Gastroesophageal sphincter (tissue), 4 donors: ENCODE results near the gene FAM163B. TPM values are rescaled to one million over a fixed set of nuclear protein-coding genes. Genes with fewer than 3 reads are reported as not detected.

Experiments used
- ATAC-seq: fragments of 150-250 bp; one replicate; pipeline ENCODE4 v1.9.1; 2016; ENCODE audit warnings: mild to moderate bottlenecking, moderate library complexity
- H3K27ac ChIP-seq, 4 donors: fragments of 200-600 bp; sonication (generic) in 3 of 4; 1 replicate in 3 of 4; 2 replicates in 1 of 4; pipeline ENCODE4 v1.5.1; 2016 to 2019
- H3K27me3 ChIP-seq: fragments of 200-600 bp; sonication (generic); one replicate; pipeline ENCODE4 v1.5.1; 2019
- H3K36me3 ChIP-seq, 2 donors: fragments of 200-600 bp; sonication (generic); one replicate each; pipeline ENCODE4 v1.5.1; 2019; ENCODE audit warnings: control low read depth in 1 of 2
- H3K4me1 ChIP-seq, 3 donors: fragments of 200-600 bp; sonication (generic); 1 replicate in 2 of 3; 2 replicates in 1 of 3; pipeline ENCODE4 v1.5.1; 2016 to 2019; ENCODE audit warnings: control low read depth in 2 of 3
- H3K4me3 ChIP-seq, 2 donors: fragments of 200-600 bp; sonication (generic); one replicate each; pipeline ENCODE4 v1.5.1; 2019; ENCODE audit warnings: mild to moderate bottlenecking in 1 of 2, moderate library complexity in 1 of 2
- H3K9me3 ChIP-seq, 3 donors: fragments of 200-600 bp; sonication (generic); one replicate each; pipeline ENCODE4 v1.5.1; 2017 to 2019; ENCODE audit warnings: control low read depth in 2 of 3
- EP300 ChIP-seq: sonication (generic); formaldehyde crosslinking; IDR thresholded peaks from one replicate; pipeline ENCODE4 v1.6.1; 2017; ENCODE audit warnings: antibody characterized with exemption, mild to moderate bottlenecking
- POLR2A ChIP-seq, 2 donors: fragments of 450-650 bp; IDR thresholded peaks; one replicate each; pipeline ENCODE4 v1.6.1; 2017; ENCODE audit warnings: antibody characterized with exemption in 2 of 2, mild to moderate bottlenecking in 2 of 2, moderate library complexity in 1 of 2
- POLR2AphosphoS5 ChIP-seq: sonication (generic); formaldehyde crosslinking; IDR thresholded peaks from one replicate; pipeline ENCODE4 v1.6.1; 2017; ENCODE audit warnings: antibody characterized with exemption
- WGBS, 2 donors: methylation state at CpG; one replicate each; pipeline ENCODE4 v1.1.5; 2018; ENCODE audit warnings: low coverage in 1 of 2; 5-methylcytosine and 5-hydroxymethylcytosine counted together
- total RNA-seq, 4 donors: library from RNA; depleted of rRNA; stranded (reverse); fragments of >200 nt; gene quantifications; one replicate each; pipeline ENCODE4 v1.1.0, GENCODE V29; 2016
- TF ChIP-seq, protein P1 (sequence below), 4 experiments: fragments of 200-600 bp in 2 of 4; fragments of 450-650 bp in 2 of 4; sonication (generic) in 1 of 4; IDR thresholded peaks; one replicate each; pipeline ENCODE4 v1.5.1; 2017 to 2019; ENCODE audit warnings: antibody characterized with exemption in 4 of 4, mild to moderate bottlenecking in 2 of 4, moderate library complexity in 2 of 4

FAM163B gene
- total RNA-seq, 4 donors from 2014 or later, result not detected

DNA sequence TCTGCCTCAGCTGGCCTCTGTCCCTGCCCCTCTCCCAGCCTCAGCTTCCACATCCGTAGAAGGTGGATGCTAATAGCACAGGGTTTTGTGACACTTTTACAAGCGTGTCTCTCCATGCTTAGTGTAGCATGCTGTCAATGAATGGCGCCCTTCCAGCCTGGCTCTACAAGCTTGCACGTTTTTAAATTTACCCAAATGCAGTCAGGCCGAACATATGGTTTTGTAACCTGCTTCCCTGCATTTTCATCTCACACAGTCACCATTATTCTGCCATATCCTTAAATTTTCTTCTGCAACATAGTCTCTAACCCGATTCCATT, 28.8 kb downstream of the FAM163B start:
- peaks cover 0 to 15% (median 0%) of the 10 kb centered on the region in 3 donors for H3K4me1 ChIP-seq
- H3K9me3 ChIP-seq, result no peaks in the 10 kb centered on the region
- TF ChIP-seq, protein P1, sequence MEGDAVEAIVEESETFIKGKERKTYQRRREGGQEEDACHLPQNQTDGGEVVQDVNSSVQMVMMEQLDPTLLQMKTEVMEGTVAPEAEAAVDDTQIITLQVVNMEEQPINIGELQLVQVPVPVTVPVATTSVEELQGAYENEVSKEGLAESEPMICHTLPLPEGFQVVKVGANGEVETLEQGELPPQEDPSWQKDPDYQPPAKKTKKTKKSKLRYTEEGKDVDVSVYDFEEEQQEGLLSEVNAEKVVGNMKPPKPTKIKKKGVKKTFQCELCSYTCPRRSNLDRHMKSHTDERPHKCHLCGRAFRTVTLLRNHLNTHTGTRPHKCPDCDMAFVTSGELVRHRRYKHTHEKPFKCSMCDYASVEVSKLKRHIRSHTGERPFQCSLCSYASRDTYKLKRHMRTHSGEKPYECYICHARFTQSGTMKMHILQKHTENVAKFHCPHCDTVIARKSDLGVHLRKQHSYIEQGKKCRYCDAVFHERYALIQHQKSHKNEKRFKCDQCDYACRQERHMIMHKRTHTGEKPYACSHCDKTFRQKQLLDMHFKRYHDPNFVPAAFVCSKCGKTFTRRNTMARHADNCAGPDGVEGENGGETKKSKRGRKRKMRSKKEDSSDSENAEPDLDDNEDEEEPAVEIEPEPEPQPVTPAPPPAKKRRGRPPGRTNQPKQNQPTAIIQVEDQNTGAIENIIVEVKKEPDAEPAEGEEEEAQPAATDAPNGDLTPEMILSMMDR (IDR thresholded peaks at IDR 0.05), result no peak
- TF ChIP-seq EP300 (no peak), POLR2A (IDR thresholded peaks at IDR 0.05) (no peak), POLR2AphosphoS5 (no peak)
- peaks cover 56% of the 10 kb centered on the region for H3K27me3 ChIP-seq
- no peak overlapping the region for H3K27ac ChIP-seq
- ATAC-seq, result no peak
- WGBS, 2 donors, result 69 to 74% methylated on average over 5 to 6 of the region's 6 CpGs
- H3K4me3 ChIP-seq, result no peak overlapping the region
- no peaks in the 10 kb centered on the region for H3K36me3 ChIP-seq

DNA sequence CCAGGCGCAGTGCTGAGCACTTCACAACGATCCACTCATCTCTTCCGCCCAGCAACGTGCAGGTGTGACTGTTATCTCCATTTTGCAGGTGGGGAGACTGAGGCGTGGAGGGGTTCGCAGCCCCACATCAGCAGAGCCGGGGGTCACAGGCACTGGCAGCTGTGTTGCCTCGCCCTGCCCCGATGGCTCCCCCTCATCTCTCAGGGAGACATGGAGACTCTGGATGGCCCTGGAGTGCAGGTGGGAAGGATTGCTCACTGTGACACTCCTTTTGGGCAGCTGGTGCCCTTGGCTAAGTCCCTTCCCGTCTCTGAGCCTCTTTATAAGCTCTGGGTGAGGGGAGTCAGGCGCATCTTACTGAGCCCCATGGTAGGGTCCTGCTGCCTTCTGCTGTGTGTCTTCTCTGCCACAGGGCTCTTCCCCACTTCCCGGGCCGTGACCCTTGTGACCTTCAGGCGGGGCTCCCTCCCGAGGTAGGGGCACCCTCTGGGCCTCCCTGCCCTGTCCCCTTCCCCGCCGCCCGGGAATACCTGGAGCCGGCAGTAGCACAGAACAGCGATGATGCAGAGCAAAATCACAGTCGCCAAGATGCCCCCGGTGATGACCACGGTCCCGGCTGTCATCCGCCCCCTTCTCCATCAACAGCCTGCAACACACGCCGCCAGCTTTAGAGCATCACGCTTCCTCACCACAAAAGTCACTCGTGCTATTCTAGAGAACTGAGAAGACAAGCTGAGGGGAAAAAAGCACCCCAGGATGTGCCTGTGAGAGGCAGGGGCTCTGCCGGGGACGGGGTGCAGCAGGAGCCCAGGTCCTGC, 29.4 kb downstream of the FAM163B start:
- ATAC-seq, result no peak
- peaks cover 0 to 9% (median 0%) of the 10 kb centered on the region in 3 donors for H3K4me1 ChIP-seq
- no peaks in the 10 kb centered on the region for H3K36me3 ChIP-seq
- peaks cover 51% of the 10 kb centered on the region for H3K27me3 ChIP-seq
- H3K27ac ChIP-seq, result no peak overlapping the region
- TF ChIP-seq POLR2A (IDR thresholded peaks at IDR 0.05) (no peak), POLR2AphosphoS5 (no peak)
- H3K9me3 ChIP-seq, result no peaks in the 10 kb centered on the region
- 83 to 89% methylated on average over 2 to 7 of the region's 31 CpGs for WGBS, 2 donors
- no peak overlapping the region for H3K4me3 ChIP-seq

DNA sequence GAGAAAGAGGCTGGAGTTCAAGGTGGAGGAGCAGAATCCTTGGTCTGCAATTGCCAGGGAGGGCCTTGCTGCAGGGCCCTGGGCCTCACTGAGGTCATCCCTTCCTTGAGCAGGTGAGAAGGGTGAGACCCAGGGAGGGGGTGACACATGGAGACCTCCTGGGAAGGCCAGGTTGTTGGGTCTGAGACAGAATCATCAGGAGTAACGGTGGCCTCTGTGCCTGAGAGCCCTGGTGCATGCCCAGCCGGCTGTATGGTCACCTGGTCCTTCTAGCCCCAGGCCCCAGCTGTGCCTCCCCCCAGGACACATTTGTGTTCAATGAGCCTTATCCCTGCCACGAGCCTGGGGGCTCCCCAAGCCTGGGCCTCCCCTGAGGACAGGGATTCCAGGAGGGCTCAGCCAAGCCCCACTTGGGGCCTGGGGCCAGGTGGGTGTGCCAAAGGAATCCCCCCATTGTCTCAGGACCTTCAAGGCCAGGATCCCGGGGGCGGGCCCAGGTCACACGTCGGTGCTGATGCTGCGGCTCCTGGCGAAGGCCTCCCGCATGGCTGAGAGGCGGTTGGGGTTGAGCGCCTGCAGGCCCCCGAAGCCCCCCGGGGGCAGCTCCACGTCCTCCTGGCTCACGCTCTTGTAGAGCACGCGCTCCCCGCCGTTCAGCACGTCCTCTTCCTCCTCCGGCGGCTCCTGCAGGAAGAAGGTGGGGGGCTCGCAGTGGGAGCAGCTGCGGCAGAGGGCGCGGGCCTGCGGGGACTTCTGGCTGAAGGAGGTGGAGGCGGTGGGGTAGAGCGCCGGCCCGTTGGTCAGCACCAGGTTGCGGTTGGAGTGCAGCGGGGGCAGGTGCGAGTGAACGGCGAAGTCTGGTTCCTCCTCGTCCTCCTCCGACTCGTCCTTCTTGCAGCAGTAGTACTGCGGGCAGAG, 30.4 kb downstream of the FAM163B start:
- H3K27me3 ChIP-seq, result peaks cover 41% of the 10 kb centered on the region
- WGBS, 2 donors, result no CpG with 5 or more reads among the region's 41 CpGs
- no peak overlapping the region for H3K27ac ChIP-seq

DNA sequence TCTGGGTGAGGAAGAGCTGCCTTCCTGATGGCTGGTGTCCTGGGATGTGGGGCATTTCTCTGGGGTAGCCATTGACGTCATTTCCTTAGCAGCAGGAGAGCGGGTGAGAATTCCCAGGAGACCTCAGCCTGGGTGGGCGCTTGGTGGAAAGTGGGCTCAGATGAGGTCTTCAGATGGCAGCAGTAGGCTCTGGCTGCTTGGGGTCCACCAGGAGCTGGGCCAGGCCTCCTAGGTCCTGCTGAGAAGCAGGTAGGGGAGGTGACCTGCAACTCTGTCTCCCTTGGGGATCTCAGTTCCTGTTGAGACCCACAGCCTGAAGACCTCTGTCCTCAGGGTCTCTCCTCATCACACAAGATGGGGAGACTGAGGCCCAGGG, 31.5 kb downstream of the FAM163B start:
- Histone ChIP-seq H3K4me1 (peaks cover 0 to 13% (median 7%) of the 10 kb centered on the region in 3 donors), H3K4me3 (no peak overlapping the region), H3K36me3 (no peaks in the 10 kb centered on the region), H3K27ac (no peak overlapping the region), H3K27me3 (peaks cover 33% of the 10 kb centered on the region), H3K9me3 (no peaks in the 10 kb centered on the region)
- no peak for TF ChIP-seq EP300
- no peak for TF ChIP-seq POLR2AphosphoS5
- TF ChIP-seq, protein P1 (IDR thresholded peaks at IDR 0.05), result no peak
- no peak for TF ChIP-seq POLR2A (IDR thresholded peaks at IDR 0.05)
- no peak for ATAC-seq
- 100% methylated on average over 1 of the region's 3 CpGs; no CpG with 5 or more reads in 1 of the 2 donors for WGBS, 2 donors

More for the DNA sequence above, 30.4 kb downstream of the FAM163B start:
- ATAC-seq, result no peak
- Histone ChIP-seq H3K9me3 (no peaks in the 10 kb centered on the region), H3K4me1 (peaks cover 0 to 2% (median 0%) of the 10 kb centered on the region in 3 donors), H3K4me3 (no peak overlapping the region), H3K36me3 (no peaks in the 10 kb centered on the region)
- TF ChIP-seq EP300 (no peak), POLR2A (IDR thresholded peaks at IDR 0.05) (no peak), POLR2AphosphoS5 (no peak)
- TF ChIP-seq, protein P1 (IDR thresholded peaks at IDR 0.05), result no peak
